Skin epidermis (tissue), 12 donors: ENCODE results near the gene BSPRY.
A peak's percentile ranks its signal among the peaks of the same experiment; 100 is the strongest.
"Not testable (repeated sequence)": the region's sequence is repeated elsewhere in the genome, so short reads cannot be mapped to it uniquely, and the experiment has no call there.

Source experiments
- H3K27ac ChIP-seq, 21 experiments: fragments of 200-600 bp; sonication (generic) in 11 of 21; one replicate each; pipeline ENCODE4 v1.5.0; 2020; ENCODE audit warnings: mild to moderate bottlenecking in 3 of 21, inconsistent platforms in 2 of 21, moderate library complexity in 2 of 21
- H3K4me3 ChIP-seq, 7 experiments: fragments of 200-600 bp; sonication (generic) in 2 of 7; one replicate each; pipeline ENCODE4 v1.5.0; 2020; ENCODE audit warnings: inconsistent platforms in 2 of 7, mild to moderate bottlenecking in 2 of 7, moderate library complexity in 1 of 7

The BSPRY gene

GRCh38 chr9:113388833-113389232 is 39.5 kb downstream of the BSPRY start:
- Histone ChIP-seq H3K4me3 (no peak overlapping the region), H3K27ac (no peak overlapping the region)

GRCh38 chr9:113389451-113389850 is 40.1 kb downstream of the BSPRY start:
- Histone ChIP-seq H3K27ac (no peak overlapping the region), H3K4me3 (no peak overlapping the region)

- H3K4me3 ChIP-seq: no peak overlapping the region
- no peak overlapping the region for H3K27ac ChIP-seq
These were observed 41.0 kb downstream of the BSPRY start for GRCh38 chr9:113390192-113390960.

GRCh38 chr9:113391917-113392316 is 42.6 kb downstream of the BSPRY start:
- H3K27ac ChIP-seq: no peak overlapping the region
- no peak overlapping the region for H3K4me3 ChIP-seq

GRCh38 chr9:113393281-113393680 is 43.9 kb downstream of the BSPRY start:
- no peak overlapping the region for H3K27ac ChIP-seq
- no peak overlapping the region for H3K4me3 ChIP-seq

- Histone ChIP-seq H3K4me3 (no peak overlapping the region), H3K27ac (no peak overlapping the region)
These were observed 45.9 kb downstream of the BSPRY start for GRCh38 chr9:113395000-113395861.

GRCh38 chr9:113397203-113397631 is 47.9 kb downstream of the BSPRY start:
- no peak overlapping the region for H3K4me3 ChIP-seq
- H3K27ac ChIP-seq: no peak overlapping the region

- H3K27ac ChIP-seq: no peak overlapping the region
- no peak overlapping the region for H3K4me3 ChIP-seq
These were observed 49.5 kb downstream of the BSPRY start for GRCh38 chr9:113398796-113399195.

GRCh38 chr9:113399646-113400200 is 50.4 kb downstream of the BSPRY start:
- peak overlapping the region in 3 of 21 experiments; percentile 22 to 80 (median 41) for H3K27ac ChIP-seq
- peak overlapping the region in 1 of 7 experiments; percentile 55 for H3K4me3 ChIP-seq

GRCh38 chr9:113401027-113401792 is 51.9 kb downstream of the BSPRY start, which contains the start of gene ALAD:
TSS of gene ALAD (minus strand) at chr9:113401284. CDS start at chr9:113393559, 7,725 bp downstream.
- Histone ChIP-seq H3K27ac (peak within 1 kb of the TSS in 20 of 21 experiments; percentile 47 to 86 (median 72)), H3K4me3 (peak within 1 kb of the TSS; percentile 55 to 89 (median 78))

GRCh38 chr9:113403646-113404045 is 54.3 kb downstream of the BSPRY start:
- H3K4me3 ChIP-seq: no peak overlapping the region
- no peak overlapping the region for H3K27ac ChIP-seq

GRCh38 chr9:113406353-113406752 is 57.0 kb downstream of the BSPRY start:
- peak overlapping the region in 6 of 21 experiments; percentile 11 to 54 (median 36) for H3K27ac ChIP-seq
- H3K4me3 ChIP-seq: not testable (repeated sequence)

- peak overlapping the region in 7 of 21 experiments; percentile 3 to 54 (median 31) for H3K27ac ChIP-seq
- H3K4me3 ChIP-seq: not testable (repeated sequence)
These were observed 57.7 kb downstream of the BSPRY start for GRCh38 chr9:113406873-113407511.

GRCh38 chr9:113409481-113409880 is 60.1 kb downstream of the BSPRY start:
- peak overlapping the region; percentile 60 to 89 (median 70) for H3K4me3 ChIP-seq
- H3K27ac ChIP-seq: peak overlapping the region; percentile 13 to 100 (median 97)

GRCh38 chr9:113409883-113410206 is 60.5 kb downstream of the BSPRY start:
- Histone ChIP-seq H3K27ac (peak overlapping the region; percentile 13 to 100 (median 97)), H3K4me3 (peak overlapping the region; percentile 60 to 89 (median 70))

GRCh38 chr9:113410207-113410864 is 61.0 kb downstream of the BSPRY start, which contains the start of the genes C9orf43 and POLE3:
TSS of gene C9orf43 (plus strand) at chr9:113410747. CDS start at chr9:113413494, 2,747 bp downstream.
TSS of gene POLE3 (minus strand) at chr9:113410675. CDS start at chr9:113410293, 382 bp downstream.
- Histone ChIP-seq H3K4me3 (peak within 1 kb of the TSS; percentile 60 to 89 (median 70)), H3K27ac (peak within 1 kb of the TSS; percentile 13 to 100 (median 97))

GRCh38 chr9:113416149-113416721 is 66.9 kb downstream of the BSPRY start:
- peak overlapping the region in 13 of 21 experiments; percentile 5 to 65 (median 39) for H3K27ac ChIP-seq
- no peak overlapping the region for H3K4me3 ChIP-seq

GRCh38 chr9:113417370-113417769 is 68.0 kb downstream of the BSPRY start:
- Histone ChIP-seq H3K27ac (no peak overlapping the region), H3K4me3 (no peak overlapping the region)
